ENCODE measurements around the gene KRTAP5-10.
A peak's percentile ranks its signal among the peaks of the same experiment; 100 is the strongest.
"Not testable (repeated sequence)": the region's sequence is repeated elsewhere in the genome, so short reads cannot be mapped to it uniquely, and the experiment has no call there.

The KRTAP5-10 gene

DNA sequence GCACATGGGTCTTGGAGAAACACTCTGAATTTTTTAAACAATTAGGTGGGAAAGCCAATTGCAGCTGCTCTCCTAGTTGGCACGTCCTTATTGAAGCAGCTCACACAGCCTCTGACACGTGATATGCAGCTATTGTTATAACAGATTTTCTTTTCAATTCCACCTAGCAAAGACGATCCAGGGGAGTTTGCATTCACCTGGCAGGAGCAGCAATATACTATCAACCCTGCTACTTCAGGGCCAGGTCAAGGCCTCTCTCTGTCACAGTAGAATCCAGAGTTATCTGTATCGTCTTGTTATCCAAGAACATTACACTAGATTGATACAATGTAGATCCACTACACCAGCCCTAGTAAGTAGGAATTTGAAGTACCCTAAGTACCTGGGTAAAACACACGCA lies 9.1 kb downstream of the KRTAP5-10 start:
- DNase-seq: no peak

DNA sequence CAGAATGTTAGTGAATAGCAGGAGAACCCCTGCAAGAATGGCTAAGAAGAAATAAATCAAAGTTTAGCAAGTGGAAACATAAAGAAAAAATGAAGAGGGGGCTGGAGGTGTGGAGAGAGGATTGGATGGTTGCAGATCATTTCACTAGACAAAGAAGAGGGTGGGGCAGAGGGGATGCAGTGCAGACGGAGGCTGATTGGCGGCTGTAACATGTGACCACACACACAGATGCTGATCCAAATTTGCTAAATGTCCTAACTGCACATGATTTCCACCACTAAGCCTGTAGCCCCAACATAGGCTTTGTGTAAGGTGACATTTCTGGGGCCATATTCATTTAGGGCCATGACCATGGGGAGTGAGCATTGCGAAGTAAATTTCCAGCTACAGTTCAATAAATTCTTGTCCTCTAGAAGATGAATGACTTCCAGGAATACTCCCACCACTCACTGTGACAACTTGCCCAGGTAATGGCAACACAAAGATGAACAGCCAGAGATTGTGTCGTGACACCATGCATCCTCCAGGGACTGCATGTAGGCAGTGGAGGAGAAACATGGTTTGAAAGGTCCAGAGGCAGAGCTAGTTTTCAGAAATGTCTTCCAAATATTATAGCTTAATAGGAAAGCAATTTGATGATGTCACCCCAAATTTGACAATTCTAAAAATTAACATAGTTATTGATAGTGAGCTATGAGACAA lies 10.5 kb downstream of the KRTAP5-10 start:
- no peak for DNase-seq

- not testable (repeated sequence) for DNase-seq
Observed at GRCh38 chr11:71576688-71577465, 11.5 kb downstream of the KRTAP5-10 start.

GRCh38 chr11:71577469-71578004 lies 12.2 kb downstream of the KRTAP5-10 start:
- no peak for DNase-seq

DNA sequence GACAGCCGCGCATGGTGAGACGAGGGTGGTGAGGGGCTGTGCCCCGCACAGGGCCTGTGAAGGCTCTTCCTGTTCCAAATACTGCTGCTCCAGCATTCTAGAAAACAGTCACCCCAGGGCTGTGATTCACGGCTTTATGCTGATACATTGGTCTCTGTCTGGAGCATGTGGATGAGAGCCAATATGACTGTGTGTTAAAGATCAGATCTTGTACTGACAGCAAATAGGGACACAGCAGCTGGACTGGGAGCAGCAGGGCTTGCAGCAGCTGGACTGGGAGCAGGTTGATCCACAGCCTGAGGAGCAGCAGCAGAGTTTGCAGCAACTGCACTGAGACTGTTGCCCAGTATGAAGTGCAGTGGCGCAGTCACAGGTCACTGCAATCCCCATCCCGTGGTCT lies 14.2 kb downstream of the KRTAP5-10 start:
- DNase-seq: not testable (repeated sequence)

DNA sequence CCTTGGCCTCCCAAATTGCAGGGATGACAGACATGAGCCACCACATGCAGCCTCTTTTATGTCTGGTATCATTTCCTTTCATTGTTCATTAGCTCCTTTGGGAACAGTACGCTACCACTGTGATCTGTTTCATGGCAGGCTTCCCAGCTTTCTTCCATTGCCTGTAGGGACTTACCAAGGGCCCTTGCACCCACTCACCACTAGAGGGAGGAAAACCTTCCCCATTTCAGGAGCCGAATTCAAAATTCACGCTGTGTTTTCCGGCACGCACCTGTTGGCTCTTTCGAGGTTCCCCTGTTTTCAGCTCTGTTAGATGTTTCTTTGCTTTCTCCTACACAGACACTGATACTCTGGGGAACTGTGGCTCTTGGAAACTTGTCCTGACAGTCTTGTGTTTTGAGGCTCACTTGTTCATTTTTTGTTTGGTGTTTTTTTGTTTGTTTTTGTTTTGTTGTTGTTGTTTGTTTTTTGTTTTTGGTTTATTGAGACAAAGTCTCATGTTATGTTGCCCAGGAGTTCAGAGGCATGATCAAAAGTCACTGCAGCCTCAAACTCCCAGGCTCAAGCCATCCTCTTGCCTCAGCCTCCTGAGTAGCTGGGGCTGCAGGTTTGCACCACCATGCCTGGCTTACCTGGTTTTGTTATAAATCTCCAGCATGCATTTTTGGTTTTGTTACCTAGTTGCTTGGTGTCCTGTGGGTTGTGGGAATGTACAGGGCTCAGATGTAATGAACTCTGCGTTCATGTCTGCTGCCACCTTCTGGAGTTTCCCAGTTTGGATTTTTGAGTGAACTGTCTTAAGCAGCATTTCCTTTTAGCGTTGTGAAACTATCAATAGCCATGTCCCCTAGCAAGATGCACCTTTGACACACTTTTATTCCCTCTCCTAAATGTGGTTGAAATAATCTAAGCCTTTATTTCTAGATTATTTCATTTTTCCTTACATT lies 15.0 kb downstream of the KRTAP5-10 start:
- DNase-seq: peak; percentile 11

- no peak for DNase-seq
Observed at GRCh38 chr11:71581826-71582225, 16.5 kb downstream of the KRTAP5-10 start.

DNA sequence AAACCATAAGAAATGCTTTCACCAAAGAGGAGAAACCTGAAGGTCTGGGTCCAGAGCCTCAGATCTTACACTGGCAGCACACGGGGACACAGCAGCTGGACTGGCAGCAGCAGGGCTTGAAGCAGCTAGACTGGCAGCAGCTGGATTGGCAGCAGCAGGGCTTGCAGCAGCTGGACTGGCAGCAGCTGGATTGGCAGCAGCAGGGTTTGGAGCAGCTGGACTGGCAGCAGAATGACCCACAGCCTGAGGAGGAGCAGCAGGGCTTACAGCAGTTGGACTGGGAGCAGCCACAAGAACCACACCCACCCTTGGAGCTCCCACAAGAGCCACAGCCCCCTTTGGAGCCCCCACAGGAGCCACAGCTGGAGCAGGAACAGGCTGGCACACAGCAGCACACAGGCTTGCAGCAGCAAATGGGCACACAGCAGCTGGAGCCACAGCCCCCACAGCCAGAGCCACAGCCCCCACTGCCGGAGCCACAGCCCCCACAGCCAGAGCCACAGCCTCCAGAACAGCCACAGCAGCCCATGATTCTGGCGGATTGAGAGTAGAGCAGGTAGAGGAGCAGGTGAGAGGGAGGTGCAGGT lies 17.0 kb downstream of the KRTAP5-10 start, which contains the start of gene KRTAP5-11:
Gene KRTAP5-11 (minus strand): TSS at position 567 of the 587 bp plus-strand sequence. CDS start 38 bp downstream, at position 529.
- DNase-seq: no peak

GRCh38 chr11:71582969-71583368 lies 17.6 kb downstream of the KRTAP5-10 start:
- not testable (repeated sequence) for DNase-seq

DNA sequence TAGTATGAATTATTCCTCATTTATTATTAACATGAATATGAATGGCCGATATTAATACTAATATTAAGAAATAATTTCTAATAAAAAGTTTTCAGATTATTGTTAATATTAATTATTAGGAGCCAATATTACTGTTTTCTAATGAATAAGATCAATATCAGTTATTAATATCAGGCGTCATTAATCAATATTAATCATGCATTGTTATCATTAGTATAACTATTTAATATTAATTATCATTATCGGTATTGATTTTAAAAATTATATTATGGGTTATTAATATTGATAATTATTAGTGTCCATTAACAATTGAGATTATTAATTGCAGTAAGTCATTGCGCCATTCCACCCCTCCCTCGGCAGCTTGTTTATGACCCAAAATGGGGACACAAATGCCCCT lies 20.3 kb downstream of the KRTAP5-10 start:
- not testable (repeated sequence) for DNase-seq

- DNase-seq: not testable (repeated sequence)
Observed at GRCh38 chr11:71588314-71588713, 23.0 kb downstream of the KRTAP5-10 start.

DNA sequence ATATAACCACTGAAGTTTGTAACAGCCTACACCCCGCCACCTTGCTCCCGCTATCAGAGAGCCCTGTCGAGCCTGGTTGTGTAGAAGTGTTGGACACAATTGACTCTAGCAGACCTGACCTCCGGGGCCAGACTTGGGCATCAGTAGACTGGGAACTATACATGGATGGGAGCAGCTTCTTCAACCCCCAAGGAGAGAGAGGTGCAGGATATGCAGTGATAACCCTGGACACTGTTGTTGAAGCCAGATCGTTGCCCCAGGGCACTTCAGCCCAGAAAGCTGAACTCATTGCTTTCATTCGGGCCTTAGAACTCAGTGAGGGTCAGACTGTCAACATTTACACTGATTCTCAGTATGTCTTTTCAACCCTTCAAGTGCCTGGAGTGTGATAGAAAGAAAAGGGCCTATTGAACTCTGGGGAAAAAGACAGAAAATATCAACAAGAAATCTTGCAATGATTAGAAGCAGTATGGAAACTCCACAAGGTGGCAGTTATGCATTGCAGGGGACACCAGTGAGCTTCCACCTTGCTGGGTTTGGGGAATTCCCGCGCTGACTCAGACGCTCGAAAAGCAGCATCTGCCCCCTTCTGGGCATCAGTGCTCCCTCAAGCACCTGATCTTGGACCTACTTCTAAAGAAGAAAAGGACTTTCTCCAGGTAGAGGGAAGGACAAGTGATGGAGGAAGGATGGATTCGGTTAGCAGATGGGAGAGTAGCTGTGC lies 23.6 kb downstream of the KRTAP5-10 start:
- peak; percentile 65 for DNase-seq

GRCh38 chr11:71589546-71589920 lies 24.2 kb downstream of the KRTAP5-10 start:
- DNase-seq: not testable (repeated sequence)

- not testable (repeated sequence) for DNase-seq
Observed at GRCh38 chr11:71603221-71603620, 37.9 kb downstream of the KRTAP5-10 start.

DNA sequence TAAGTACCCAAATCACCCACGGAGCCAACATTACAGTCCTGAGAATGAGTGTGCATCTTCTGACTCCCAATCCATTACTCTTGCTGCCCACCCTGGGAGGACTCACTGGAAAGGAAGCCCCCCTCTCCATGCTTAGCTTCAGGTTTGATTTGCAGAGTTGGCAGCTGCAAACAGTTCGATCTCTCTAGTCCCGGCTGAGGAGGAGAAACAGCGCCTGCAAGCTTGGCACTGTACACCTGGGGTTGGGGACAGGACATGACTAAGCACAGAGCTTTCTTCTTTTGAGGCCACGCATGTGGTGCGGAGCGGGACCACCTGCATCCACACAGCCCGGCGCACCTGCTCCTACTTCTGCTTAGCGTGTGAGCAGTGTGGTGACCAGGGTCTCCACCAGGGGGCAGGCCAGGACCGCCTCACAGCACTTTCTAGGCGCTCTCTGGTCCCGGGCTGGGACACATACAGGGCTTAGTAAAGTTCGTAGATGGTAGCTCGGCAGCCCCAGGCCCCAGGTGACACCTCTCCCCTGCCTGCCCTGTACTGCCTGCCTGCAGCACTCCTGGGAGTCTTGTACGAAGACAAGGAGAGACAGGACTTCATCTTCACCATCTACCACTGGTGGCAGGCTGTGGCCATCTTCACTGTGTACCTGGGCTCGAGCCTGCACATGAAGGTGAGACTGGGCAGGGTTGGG lies 39.6 kb downstream of the KRTAP5-10 start:
- DNase-seq: not testable (repeated sequence)

DNA sequence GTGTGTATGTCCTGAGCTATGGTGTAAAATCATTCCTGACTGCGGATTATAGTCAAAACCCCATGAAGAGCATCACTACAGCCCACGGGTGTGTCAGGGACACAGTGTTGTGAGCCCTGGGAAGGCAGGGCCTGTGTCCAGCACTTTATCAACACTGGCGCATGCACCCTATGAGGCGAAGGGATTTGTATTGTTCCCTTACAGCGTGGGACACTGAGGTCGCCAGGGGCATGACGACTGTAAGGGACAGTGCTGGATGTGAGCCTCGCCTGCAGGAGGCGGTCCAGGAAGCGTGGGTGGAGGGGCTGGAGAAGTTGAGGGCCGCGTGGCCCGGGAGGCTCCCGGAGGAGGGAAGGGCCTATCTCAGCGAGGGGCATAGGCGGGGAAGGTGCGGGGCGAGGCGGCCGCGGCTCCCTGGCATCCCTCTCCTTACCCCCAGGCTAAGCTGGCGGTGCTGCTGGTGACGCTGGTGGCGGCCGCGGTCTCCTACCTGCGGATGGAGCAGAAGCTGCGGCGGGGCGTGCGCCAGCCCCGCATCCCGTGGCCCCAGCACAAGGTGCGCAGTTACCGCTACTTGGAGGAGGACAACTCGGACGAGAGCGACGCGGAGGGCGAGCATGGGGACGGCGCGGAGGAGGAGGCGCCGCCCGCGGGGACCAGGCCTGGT lies 41.6 kb downstream of the KRTAP5-10 start:
- DNase-seq: not testable (repeated sequence)

GRCh38 chr11:71607520-71608216 lies 42.3 kb downstream of the KRTAP5-10 start:
- DNase-seq: not testable (repeated sequence)

GRCh38 chr11:71608272-71608671 lies 42.9 kb downstream of the KRTAP5-10 start:
- DNase-seq: not testable (repeated sequence)

DNA sequence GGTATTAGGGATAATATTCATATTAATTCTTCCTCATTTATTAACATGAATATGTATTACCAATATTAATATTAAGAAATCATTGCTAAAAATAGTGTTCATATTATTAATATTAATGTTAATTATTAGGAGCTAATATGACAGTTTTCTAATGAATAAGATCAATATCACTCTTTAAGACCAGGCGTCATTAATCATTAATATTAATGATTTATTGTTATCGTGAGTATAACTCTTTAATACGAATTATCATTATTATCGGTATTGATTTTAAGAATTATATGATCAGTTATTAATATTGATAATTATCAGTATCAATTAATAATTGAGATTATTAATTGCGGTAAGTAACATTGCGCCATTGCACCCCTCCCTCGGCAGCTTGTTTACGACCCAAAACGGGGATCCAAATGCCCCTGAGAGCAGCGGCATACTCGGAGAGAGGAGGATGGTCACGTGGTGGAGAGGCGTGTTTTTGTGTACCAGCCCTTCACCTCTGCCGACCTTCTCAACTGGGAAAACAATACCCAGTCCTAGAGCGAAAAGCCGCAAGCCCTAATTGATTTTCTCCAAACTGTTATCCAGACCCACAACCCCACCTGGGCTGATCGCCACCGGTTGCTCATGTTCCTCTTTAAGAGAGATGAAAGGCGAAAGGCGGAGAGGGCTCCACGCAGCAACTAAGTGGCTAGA lies 46.0 kb downstream of the KRTAP5-10 start:
- not testable (repeated sequence) for DNase-seq
